Stimulated activated CD8-positive, alpha-beta memory T cell treated with anti-CD3 and anti-CD28 coated beads, Interleukin-7, amount 100 ng/mL, for 24 hours (primary cell): ENCODE results near the gene AIMP1.

Experiments
- DNase-seq: peaks from one replicate; pipeline ENCODE4 v3.0.0-alpha.2; 2020; ENCODE audit warnings: low read depth

Gene AIMP1

DNA sequence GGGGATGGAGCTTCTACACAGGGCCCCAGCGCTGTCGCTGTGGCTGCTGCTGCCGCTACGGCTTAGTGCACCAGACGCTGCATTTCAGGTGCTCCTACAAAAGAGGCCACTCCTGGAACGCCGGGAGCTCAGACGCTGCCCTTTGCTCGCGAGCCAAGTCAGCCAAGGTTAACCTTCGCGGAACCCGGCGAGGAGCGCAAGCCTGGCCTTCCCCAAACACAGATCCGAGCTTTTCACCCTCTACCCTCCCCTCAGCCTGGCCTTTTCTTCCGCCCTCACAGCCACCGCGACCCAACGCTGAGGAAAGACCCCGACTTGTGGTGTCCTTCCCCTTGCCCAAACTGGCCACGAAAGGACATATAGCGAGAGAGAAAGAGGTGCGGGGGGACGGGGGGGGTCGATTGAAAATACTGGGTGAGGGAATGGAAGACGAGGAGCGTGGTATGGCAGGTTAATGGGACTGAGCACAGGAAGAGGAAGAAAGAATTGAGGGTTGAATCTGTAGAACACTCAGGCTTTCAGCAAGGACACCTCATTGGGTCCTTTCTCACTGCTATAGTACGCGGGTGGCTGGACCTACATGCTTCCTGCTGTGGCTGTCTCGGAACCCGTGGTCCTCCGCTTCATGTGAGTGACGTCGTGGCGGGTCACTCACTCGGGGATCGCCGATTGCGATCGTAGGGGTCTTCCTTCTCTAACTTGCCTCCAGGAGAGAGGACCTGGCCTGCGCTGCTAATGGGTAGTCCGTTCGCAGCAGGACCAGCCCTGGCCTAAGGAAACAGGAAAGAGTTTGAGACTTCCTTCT, at the start of gene AIMP1, which contains the start of gene TBCK:
TSS of gene AIMP1 (plus strand) at position 583 of the 805 bp plus-strand sequence. CDS start 8,460 bp downstream, outside the sequence.
TSS of gene TBCK (minus strand) at position 242 of the 805 bp plus-strand sequence. CDS start 7,249 bp downstream, outside the sequence.
- peak; percentile 74 for DNase-seq

DNA sequence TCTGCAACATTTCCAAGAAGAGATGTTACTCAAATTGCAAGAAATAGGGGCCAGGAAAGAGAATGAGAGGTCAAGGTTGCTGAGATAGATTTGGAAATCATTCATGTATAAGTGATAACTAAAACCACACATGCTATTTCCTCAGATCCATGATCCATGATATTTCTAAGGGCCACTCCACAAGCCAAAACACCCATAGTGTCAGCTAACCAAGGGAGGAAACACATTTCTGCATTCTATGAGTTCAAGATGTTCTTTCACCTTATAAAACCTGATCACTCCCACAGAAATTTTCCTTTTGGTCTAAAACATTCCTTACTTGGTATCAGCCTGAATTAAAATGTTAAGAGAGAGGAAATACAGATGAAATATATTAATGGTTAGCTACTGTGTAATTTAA, 47.6 kb upstream of the AIMP1 start:
- DNase-seq, result no peak

- DNase-seq, result no peak
Observed at GRCh38 chr4:106269711-106270110, 46.6 kb upstream of the AIMP1 start.

GRCh38 chr4:106270736-106271135, 45.6 kb upstream of the AIMP1 start:
- DNase-seq, result no peak

GRCh38 chr4:106273831-106274230, 42.5 kb upstream of the AIMP1 start:
- no peak for DNase-seq

GRCh38 chr4:106277140-106277675, 39.1 kb upstream of the AIMP1 start:
- DNase-seq, result no peak

- DNase-seq, result no peak
Observed at GRCh38 chr4:106284227-106284626, 32.1 kb upstream of the AIMP1 start.

GRCh38 chr4:106286611-106287010, 29.7 kb upstream of the AIMP1 start:
- no peak for DNase-seq

GRCh38 chr4:106287353-106287969, 28.9 kb upstream of the AIMP1 start:
- DNase-seq, result no peak

DNA sequence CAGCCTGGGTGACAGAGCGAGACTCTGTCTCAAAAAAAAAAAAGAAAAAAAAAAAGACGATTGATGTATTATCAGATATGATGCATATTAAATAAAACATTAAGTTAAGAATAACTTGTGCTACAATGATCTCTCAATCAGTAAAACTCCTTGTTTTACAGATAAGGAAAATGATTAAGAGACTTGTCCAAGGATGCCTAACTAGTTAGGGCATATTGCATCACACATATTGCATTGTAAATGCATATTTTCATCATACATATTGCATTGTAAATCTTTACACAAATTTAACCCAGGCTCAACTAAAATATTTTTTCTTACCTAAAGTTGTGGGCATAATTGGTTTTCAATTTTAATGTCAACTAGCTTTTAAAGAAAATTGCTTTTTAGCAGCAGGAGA, 26.6 kb upstream of the AIMP1 start:
- DNase-seq, result no peak

GRCh38 chr4:106291678-106292077, 24.7 kb upstream of the AIMP1 start:
- no peak for DNase-seq

DNA sequence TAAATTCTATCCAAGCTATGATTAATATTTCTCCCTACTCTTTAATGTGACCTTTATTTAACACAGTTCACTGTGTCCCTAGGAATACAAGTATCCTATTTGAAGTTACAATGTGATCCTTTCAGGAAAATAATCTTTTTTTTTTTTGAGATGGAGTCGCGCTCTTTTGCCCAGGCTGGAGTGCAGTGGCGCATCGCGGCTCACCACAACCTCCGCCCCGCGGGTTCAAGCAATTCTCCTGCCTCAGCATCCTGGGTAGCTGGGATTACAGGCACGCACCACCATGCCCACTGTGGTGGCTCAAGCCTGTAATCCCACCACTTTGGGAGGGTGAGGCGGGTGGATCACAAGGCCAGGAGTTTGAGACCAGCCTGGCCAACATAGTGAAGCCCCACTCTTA, 22.3 kb upstream of the AIMP1 start:
- DNase-seq, result no peak

GRCh38 chr4:106297245-106298035, 18.9 kb upstream of the AIMP1 start:
- no peak for DNase-seq

DNA sequence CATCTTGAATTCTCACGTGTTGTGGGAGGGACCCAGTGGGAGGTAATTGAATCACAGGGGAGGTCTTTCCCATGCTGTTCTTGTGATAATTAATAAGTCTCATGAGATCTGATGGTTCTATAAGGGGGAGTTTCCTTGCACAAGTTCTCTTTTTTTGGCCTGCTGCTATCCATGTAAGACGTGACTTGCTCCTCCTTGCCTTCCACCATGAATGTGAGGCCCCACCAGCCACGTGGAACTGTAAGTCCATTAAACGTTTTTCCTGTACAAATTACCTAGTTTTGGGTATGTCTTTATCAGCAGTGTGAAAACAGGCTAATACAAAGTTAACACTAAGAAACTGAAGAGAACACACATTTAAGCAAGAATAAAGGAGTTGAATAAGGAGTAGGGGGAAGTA, 16.4 kb upstream of the AIMP1 start:
- DNase-seq, result no peak

DNA sequence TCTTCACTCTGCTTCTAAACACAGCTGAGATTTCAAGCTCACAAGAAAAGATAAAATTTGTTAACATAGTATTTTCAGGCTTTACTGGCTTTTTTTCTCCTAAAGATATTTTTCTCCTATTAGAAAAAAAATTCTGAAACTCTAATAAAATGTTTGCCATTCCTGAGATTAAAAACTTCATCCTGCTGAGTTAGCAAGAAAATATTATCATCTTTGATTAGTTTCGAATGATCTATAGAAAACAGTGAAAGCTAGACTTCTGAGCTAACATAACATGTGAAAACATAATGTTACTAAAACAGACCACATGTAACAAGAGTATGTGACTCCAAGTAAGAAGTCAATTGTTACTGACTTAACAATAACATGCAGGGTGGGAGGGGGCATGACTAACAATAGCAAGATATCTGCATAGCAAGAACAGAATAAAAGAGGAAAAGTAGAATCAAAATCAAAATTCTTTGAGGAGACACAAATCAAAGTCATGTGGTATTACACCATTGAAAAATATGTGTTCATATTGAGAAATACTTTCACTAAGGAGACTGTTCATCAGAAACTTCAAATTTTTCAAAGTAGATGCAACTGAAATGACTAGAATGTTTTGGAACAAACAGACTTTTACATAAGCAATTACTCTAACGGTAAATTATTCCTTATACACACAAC, 14.8 kb upstream of the AIMP1 start:
- no peak for DNase-seq

DNA sequence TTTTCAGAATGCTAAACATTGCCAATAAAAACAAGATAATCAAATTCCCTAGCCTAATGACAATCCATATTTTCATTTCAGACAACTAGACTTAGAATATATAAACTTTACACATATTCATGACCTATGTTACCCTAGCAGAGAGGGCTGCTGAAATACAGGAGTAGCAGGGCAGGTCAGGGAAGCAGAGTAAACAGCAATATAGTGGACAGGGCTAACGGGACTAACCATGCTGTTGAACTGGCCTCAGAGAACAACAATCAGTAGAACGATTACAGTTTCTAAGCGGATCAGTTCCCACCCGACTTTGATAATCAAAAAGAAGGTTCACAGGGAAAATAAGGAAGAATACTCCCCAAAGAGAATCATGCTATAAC, 14.3 kb upstream of the AIMP1 start:
- DNase-seq, result no peak

DNA sequence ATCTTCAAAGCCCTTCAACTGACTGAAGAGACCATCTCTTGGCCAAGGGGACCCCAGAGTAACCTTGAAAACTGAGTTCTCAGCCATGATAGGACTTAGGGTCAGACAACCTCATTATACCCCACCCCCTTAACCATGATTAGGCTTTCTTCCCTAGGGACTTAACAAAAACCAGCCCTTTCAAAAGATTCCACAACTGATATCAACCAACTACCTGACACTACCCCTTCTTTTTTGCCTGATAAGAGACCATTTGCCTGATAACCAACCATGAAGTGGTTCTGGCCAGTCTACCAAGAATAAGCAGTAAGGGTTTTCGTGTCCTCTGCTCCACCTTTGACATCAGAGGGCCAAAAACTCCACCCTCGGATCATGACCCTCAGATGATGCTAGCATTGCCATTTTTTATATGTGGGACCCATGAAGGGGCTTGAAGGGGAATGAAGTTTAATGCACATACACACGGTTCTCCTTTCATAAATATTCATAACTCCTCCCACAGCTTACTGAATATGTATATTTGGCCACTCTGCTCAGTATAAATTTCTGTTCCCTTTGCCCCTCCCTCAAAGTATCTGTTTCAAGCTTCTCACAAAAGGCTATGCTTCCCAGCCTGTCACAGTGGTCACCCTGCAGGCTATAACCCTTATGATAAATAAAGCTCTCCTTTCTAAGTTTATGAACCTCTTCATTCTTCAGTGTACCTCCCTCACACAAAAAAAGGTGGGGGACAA, 12.6 kb upstream of the AIMP1 start:
- no peak for DNase-seq

DNA sequence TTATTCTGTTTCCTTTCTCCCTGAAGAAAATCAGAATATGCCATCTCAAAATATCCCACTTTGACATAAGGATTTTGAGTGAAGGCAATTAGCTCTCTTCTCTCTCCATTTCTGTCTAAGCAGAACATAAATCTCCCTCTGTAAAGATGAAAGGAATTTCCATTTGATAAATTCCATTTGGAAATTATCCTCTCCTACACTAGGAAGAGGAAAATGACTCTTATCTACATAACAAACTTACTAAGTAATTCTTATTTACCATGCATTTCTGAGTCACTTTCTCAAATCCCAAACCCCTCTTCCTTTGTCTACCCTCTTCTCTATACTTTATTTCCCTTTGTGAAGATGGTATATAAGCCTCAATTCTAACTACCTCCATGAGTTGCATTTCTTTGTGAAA, 11.7 kb upstream of the AIMP1 start:
- DNase-seq, result no peak

GRCh38 chr4:106305435-106306055, 10.8 kb upstream of the AIMP1 start:
- DNase-seq, result no peak

DNA sequence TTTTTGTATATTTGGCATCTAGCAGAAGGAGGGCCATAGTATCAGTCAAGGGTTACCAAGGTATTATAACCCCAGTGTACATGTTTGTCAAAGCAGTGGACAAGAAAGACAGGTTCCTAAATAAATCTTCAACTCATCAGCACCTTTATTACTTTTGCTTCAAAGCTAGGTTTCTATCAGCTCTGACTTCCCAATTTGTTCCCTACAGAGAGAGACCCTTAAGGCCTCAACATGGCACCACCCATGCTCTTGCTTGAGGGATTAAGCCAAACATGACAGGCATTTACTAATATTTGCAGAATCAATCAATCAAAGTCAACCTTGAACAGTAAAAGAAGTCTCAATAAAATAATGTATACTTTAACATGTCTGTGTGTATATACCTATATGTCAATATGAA, 9.8 kb upstream of the AIMP1 start:
- DNase-seq, result no peak

DNA sequence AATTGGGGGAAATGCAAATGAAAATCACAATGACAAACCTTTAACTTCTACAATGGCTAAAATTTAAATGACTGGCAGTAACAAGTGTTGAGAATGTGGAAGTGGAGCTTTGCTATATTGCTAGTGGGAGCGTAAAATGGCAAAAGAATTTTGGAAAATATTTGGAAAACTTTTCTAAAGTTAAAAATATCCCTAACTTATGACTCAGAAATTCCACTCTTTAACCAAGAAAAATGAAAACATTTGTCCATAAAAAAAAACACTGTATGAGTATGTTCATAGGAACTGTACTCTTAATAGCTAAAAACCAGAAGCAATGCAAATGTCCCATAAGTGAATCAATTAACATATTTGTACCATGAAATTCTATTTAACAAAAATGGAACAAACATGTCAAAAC, 4.0 kb upstream of the AIMP1 start:
- no peak for DNase-seq
